Stimulated activated CD8-positive, alpha-beta memory T cell treated with anti-CD3 and anti-CD28 coated beads, Interleukin-7, amount 100 ng/mL, for 48 hours (primary cell): ENCODE results near the gene GAPVD1.
"Not testable (repeated sequence)": the region's sequence is repeated elsewhere in the genome, so short reads cannot be mapped to it uniquely, and the experiment has no call there.

ENCODE experiments used
- DNase-seq, 2 donors: peaks; one replicate each; pipeline ENCODE4 v3.0.0-alpha.2; 2020; ENCODE audit warnings: low read depth in 1 of 2; ENCODE audit errors: extremely low read depth in 1 of 2

GAPVD1 gene

DNA sequence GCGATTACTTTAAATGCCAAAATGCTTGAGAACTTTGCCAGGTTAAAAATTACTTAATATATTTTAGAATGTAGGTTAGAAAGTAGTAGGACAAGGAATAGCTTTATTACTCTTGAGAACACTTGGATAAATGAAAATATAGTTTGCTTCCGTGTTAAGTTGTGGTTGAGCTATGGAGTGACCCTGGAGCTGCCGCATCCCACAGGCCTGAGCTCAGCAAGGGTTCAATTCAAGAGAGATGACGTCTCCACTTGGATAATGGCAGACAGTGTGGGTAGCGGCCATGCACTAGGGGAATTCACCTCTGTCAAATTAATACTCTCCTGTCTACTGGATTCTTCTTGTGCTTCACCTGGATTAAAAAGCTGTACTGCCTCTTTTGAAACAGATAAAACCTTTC, 105.0 kb downstream of the GAPVD1 start:
- no peak for DNase-seq

DNA sequence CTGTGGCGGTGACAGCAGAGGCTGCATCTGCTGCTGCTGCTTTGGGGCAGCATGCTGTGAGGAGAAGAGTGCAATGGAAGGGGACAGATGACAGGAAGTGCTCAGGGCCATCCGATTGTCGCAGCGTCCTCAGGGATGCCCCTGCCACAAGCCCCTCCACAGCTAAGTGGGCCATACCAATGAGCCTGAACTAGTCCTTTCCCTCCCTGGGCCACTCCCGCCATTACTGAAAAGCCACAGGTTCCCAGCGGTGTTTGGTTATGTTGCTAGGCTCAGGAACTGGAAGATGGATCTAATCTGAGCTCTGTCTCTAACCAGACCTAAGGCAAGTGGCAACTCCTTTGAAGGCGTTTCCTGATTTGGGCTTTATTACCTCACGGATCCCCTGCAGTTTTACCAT, 109.2 kb downstream of the GAPVD1 start:
- no peak for DNase-seq

DNA sequence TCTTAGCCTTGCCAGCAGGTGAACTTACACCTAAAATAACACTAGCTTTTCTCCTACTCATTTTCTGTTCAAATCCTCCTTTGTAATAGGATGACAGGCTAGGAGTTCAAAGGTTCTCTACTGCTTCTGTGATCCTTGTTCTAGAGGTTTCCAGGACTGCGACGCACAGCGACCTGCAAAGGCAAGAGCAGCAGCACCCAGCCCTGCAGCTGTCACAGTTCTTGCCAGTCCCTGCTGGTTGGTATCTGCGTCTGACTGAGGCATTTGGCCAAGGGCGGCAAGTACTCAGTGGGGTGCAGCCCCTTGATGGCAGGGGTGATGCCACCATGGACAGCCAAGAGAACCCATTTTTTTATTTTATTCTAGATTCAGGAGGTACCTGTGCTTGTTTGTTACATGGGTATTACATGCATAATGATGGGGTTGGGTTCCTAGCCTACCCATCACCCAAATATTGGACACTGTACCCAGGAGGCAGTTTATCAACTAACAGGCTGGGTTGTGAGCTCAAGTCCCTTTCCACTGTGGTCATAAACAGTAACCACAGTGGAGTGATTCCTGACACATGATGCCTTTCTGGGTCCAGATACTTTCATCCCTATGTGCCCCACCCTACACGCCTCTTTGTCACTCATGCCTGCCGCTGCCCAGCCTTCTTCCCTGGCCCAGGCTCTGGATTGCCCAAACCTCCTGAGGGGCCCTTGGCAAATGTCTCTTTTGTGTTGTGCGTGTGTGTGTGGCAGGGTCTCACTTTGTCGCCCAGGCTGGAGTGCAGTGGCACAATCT, 111.0 kb downstream of the GAPVD1 start:
- DNase-seq: no peak

DNA sequence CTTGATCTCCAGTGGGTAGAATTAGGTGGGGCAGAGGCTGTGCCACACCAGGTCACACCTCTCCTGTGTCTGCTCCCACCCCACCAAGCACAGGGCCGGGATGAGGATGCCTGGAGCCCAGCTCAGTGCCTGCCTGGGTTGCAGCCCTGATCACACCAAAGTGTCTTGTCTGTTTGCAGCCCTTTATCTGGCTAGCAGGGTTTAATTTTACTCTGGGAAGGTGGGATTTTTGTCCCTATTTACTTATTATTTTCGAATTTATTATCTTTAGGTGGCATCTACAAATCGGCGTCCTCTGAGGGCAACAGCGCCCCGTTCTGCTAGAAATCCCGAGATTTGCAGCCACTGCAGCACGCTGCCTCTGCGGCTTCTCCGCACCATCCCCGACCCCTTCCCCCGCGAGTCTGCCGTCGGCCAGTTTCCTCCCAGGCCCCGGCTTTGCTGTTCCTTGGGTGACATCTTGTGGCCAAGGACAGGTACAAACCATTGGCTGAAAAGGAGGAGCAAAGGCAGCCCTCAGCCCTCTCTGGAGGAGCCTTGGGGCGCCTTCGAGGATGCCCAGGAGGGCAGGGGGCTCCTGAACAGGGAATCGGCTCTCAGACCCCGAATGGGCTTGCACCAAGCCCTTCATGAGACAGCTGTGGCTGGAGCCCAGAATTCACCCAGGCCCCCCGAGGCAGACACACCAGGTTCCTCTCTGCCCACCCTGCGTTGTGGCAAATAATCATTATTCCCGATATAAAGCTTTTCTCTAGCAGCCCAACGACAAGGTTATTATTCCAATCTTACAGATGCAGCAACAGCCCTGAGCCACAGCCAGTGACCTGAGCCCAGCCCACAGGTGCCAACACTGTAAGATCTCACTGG, 113.0 kb downstream of the GAPVD1 start:
- peak; percentile 11 to 49 for DNase-seq

DNA sequence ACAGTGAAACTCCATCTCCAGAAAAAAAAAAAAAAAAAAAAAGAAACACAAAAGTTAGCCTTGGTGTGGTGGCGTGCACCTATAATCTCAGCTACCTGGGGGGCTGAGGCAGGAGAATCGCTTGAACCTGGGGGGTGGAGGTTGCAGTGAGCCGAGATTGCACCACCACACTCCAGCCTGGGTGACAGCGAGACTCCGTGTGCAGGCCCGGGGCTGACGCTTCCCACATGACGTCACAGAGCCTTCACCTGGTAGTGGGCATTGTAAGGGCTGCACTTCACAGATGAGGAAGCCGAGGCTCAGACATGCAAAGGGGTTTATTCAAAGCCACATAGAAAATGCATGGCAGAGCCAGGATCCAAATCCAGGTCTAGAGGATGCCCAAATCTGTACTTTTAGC, 114.2 kb downstream of the GAPVD1 start:
- DNase-seq: no peak

DNA sequence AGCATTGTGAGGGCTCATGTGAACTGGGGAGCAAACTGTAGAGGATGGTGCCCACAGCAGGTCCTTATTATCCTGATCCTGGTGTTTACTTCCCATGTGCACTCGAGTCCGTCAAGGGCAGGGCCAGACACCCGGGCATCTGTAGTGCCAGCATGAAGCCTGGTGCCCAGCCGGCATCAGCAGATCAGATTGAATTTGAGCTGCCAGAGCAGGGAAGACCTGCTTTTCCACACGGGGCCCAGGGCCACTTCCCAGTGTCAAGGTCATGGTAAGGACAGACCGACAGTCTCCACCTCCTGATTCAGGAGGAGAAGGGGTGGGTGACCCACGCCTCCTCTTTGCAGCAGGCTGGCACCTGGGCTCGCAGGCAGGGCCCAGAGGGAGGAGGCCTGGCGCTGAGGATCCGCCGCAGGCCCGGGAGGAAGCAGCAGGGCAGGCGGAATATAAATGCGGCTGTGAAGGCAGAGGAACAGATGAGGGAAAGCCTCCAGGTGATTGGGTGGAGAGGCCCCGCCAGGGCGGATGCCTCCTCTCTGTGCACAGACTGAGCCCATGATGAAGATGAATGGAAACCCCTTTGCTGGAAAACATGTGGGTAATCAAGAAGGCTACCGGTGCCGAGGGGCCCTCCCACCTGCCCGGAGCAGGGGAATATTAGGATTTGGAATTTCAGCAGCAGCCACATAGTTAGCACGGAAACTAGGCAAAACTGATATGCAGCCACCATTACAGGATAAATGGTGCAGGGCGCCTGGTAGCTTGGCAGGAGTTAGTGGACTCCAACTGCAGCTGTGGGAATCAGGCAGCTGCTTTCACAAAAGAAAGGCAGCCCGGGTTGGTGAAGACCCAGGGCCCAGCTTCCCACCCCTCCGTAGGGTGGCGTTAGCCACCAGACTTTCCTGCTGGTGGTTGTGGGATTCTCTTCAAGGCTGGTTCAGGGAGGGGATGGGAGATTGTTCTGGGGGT, 114.9 kb downstream of the GAPVD1 start:
- DNase-seq: no peak

DNA sequence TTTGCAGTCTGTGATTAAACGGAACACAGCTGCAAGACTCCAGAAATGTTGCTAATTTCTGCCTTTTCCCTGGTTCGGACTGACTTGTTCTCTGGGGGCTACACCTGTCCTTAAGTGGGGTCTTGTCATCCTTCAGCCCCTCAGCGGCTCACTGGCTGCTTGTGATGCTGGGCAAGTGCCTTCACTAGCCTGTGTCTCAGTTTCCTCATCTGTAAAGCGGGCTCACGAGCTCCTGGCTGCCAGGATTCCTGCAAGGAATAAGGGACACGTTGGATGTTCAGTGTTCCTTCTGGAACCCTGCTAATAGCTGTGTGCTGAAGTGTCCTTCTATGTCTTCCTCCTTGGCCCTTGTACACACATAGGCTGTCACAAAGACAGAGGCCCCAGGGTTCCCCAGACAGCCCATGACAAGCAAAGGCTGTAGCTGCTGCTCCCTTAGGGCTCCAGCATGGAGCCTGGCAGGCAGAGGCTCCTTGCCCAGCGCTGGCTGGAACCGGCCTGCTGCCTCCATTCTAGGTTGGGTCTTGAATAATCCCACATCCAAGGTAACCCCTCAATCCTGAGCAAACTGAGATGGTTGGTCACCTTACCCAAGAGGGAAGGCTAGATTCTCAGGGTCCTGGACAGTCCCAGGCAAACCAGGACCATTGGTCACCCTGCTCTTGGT, 116.1 kb downstream of the GAPVD1 start:
- no peak for DNase-seq

DNA sequence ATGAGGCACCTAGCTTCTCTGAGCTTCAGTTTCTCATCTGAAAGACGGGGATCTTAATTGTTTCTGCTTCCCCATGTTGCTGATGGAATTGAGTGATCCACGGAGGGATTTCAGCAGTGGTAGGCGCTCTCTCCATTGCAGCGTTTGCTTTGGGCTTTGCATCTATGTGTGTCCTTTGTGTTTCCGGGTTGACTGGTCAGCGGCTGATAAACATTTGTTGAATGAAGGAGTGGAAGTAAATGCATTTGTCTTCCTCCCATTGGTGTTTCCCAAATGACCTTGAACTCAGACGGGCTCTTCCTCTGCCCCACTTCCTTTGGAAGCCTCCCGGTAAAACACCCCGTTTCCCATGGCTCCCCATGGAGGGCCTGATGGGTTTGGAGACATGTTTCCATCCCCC, 117.2 kb downstream of the GAPVD1 start:
- DNase-seq: no peak

DNA sequence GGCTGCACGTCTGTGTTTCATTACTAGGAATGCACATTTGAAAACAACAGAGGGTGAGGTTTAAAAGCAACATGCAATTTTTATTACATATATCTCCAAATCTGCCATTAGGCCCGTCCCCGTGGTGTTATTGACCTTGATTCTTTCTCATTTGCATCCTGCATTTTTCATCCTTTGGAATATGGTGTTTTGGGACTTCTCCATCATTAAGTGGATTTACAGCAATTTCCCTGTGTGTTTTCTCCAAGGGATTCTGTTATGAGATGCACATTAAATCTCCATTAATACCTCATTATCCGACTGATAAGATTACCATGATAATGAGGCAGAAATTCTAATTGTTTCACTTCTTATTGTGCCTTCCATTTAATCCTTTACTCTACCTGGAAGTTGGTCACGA, 117.6 kb downstream of the GAPVD1 start:
- DNase-seq: no peak

DNA sequence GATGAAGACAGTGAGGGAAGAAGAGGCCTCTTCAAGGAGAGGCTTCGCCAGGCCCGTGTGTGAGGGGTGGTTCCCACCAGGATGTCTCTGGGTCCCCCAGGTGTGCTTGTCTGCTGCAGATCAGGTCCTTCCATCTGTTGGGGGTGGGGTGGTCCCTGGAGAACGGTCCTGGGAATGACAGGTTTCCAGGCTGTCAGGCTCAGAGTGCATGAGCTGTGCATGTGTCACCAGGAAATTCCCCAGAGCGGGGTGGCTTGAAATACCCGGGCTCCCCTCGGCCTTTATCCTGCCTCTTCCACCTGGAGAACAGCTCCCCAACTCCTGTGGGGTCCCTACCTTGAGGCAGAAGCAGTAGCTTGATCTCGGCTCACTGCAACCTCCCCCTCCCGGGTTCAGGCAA, 118.8 kb downstream of the GAPVD1 start:
- DNase-seq: no peak

DNA sequence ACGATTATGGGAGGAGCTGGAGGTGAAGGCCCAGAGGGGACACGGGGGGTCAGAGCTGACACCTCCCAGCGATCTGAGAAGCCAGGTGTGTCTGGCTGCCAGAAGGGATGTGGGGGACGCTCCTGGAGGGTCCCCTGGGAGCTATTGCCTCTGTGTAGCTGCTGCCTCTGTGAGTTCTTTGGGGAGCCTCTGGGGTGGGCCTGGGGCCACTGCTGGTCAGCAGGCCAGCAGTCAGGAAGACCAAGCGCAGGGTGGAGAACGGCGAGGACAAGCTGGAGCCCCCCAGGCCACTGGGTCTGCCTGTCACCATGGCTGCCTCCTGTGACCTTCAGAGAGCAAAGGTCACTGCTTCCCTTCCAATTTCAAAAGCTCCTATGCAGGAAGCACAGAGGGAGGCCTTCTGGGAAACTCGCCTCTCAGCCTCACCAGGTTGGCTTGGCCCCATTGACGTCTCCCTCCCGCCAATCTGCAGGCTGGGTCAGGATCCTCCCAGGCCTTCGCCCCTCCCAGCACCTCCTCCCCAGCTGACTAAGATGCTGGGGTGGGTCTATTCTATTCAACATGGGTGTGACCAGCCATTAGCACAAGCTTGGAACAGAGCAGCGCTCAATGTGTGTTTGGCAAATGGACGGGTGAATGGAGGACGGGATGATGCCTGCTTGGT, 126.4 kb downstream of the GAPVD1 start:
- no peak for DNase-seq

DNA sequence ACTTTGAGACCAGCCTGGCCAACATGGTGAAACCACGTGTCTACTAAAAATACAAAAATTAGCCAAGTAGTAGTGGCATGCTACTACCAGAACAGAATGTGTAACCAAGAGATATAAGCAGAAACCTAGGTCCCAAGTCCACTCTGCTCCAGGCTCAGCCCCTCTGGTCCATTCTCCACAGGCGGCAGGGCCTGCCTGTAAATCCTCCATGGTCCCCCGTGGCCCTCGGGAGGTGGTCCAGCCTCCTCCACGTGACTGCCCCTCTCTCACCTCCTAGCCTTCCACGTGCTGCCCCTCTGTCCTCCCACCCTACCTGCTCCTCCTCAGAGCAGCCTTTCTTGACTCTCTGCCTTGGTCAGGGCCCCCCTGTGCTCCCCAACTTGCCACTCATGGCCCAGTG, 127.4 kb downstream of the GAPVD1 start:
- DNase-seq: no peak

DNA sequence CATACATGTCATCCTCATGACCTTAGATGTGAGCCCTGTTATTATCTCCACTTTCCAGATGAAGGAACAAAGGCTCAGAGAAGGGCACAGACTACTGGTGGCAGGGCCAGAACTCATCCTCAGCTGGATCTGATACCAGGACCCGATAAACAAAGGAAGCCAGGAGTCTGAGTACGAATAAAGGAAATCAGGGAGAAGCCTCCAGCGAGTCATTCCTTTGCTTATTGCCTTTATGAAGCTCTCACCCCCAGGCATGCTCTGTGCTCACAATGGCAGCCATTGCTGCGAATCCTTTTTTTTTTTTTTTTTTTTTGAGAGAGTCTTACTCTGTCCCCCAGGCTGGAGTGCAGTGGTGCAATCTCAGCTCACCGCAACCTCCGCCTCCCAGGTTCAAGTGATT, 130.1 kb downstream of the GAPVD1 start:
- no peak for DNase-seq

DNA sequence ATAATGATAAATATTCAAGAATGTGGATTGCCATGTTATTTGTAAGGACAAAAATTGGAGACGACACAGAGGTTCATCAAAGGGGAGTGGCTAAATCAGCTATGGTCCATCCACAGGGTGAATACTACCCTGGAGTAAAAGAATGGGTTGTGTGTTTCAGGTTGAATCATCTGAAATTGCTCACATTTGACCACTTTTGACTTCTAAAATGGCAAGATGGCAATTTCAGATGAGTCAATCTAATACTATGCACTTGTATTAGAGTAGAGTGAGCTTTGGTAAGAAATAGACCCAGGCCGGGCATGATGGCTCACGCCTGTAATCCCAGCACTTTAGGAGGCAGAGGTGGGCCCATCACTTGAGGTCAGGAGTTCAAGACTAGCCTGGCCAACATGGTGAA, 131.8 kb downstream of the GAPVD1 start:
- DNase-seq: no peak

DNA sequence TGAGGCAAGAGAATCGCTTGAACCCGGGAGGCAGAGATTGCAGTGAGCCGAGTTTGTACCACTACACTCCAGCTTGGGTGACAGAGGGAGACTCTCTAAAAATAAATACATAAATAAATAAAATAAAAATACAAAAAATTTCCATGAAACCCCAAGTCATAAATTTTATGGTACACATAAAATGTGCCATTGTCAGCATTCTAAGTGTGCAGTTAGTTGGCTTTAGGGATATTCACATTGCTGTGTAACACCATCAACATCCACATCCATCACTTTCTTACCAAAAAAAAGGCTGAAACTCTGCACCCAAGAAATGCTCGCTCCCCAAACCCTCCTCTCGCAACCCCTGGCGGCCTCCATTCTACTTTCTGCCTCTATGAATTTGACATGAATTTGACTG, 135.2 kb downstream of the GAPVD1 start:
- DNase-seq: no peak

DNA sequence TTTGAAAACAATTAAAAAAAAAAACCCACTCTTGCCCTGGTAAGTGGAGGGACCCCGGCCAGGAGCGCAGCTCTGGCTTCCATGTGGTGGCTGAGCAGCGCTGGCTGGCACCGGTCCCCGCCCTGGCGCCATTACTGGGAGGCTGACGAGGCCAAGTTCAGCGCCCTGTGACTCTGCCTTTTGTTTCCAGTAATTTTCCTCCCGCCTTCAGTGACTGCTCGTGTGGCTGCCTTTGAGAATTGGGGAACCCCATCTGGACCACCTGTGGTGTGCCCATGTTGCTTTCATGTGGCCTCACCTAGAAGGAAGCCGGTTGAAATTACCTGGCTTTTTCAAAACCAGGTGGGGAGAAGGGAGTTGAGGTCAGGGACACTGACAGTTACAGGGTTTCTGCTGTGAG, 136.1 kb downstream of the GAPVD1 start:
- DNase-seq: no peak

DNA sequence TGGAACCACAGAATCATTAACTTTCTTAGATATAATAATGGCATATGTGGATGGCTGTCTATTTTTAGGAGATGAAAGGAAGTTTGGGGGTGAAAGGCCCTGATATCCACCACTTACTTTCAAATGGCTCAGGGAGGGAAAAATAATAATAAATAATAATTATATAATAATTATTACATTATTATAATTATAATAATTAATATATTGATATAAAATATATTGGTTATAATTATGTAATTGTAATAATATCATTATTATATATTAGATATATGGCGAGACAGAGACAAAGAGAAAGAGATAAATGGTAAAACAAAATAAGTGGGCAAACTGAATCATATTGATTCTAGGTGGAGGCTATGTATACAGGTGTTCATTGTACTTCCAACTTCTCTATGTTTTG, 136.6 kb downstream of the GAPVD1 start:
- DNase-seq: no peak

DNA sequence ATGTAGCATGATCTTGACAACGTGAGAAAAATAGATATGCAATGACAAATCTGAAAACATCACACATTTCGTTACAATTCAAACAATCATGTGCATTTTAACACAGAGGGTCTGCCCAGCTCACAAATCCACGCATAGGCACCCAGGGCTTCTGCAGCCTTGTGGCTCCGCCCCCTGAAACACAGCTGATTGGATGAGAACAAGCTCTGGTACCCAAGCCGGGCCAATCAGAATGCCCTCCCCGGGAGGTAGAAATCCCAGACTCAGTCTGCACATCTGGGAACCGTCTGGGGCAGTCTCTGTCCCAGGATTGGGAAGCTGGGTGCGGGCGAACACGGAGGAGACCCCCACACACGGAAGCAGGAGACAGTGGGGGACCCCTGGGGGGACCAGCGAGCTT, 137.5 kb downstream of the GAPVD1 start:
- no peak for DNase-seq

DNA sequence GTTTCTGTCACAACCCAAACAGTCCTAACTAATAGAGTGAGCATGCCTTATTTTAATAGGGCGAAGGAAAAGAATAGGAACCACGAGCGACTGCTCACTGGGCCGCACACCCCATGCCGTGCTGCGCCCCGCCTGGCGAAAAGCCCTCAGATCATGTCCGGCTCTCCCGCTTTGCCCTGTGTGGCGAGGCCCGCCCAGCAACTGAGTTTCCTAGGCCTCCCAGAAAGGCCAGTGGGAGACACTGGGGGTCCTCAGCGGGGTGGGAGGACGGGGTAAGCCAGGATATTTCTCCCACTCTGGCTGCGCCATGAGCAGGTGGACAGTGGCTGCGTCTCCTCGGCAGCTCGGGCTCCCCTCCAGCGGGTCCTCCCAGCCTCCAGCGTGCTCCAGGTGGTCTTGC, 138.0 kb downstream of the GAPVD1 start:
- DNase-seq: no peak

DNA sequence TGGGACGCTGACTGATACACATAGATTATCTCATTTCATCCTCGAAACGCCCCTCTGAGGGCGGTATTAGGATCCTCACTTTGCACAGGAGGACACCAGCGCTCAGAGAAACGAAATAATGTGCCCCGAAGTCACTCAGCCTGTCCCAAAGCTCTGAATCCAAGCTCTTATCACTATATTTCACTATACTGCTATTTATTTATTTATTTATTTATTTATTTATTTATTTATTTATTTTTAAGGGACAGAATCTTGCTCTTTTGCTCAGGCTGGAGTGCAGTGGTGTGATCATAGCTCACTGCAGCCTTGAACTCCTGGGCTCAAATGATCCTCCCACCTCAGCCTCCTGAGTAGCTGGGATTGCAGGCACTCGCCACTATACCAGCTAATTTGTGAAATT, 138.6 kb downstream of the GAPVD1 start:
- not testable (repeated sequence) for DNase-seq
